Measurements from ENCODE around the gene G0S2. TPM values are rescaled to one million over a fixed set of nuclear protein-coding genes. Genes with fewer than 3 reads are reported as not detected.

The G0S2 gene
- total RNA-seq, 1 experiment from 2014 or later: 620 TPM

- Histone ChIP-seq H4K20me1 (ENCODE audit: low read length) (peaks cover 65% of the 10 kb centered on the region), H3K9me3 (ENCODE audit: low read length) (no peaks in the 10 kb centered on the region), H3K4me2 (ENCODE audit: low read length) (peak overlapping the region; percentile 97), H3K4me3 (ENCODE audit: low read length) (peak overlapping the region; percentile 82), H3K9ac (ENCODE audit: low read length) (peak overlapping the region; percentile 93), H3K27ac (ENCODE audit: low read length) (peak overlapping the region; percentile 95), H3F3A (ENCODE audit: low read length, unreplicated experiment) (peaks cover 24% of the 10 kb centered on the region), H3K9me2 (replicated peaks; ENCODE audit: low read length) (no peaks in the 10 kb centered on the region), H3K27me3 (ENCODE audit: low read length) (no peaks in the 10 kb centered on the region), H2AFZ (ENCODE audit: low read length) (no peak overlapping the region), H3K4me1 (ENCODE audit: insufficient read depth, low read length) (peaks cover 76% of the 10 kb centered on the region), H3K36me3 (ENCODE audit: low read depth, low read length) (peaks cover 64% of the 10 kb centered on the region), H3K79me2 (ENCODE audit: low read length) (peaks cover 94% of the 10 kb centered on the region)
- intact Hi-C loops (cut with micrococcal nuclease): no loop called here
- TF ChIP-seq CTCF (conservative IDR thresholded peaks at IDR 0.05; ENCODE audit: low read depth, low read length) (no peak), EZH2 (IDR thresholded peaks at IDR 0.05; ENCODE audit: low read length, unreplicated experiment) (no peak), EZH2phosphoT487 (IDR thresholded peaks at IDR 0.05; ENCODE audit: borderline replicate concordance, low read length) (no peak)
- BruUV-seq (replicated peaks): no TSS peak
- CTCF ChIA-PET: interaction anchor here (0.6 kb wide), 1 partner anchor 36 kb away, joined by 3 read pairs; no protein-coding TSS in a partner anchor
- peak; percentile 99 for DNase-seq
- peak; percentile 50 for ATAC-seq
- POLR2A ChIA-PET (ENCODE audit: unreplicated experiment): interaction anchor here (0.5 to 1.6 kb wide), 6 partner anchors 18 to 1930 kb away, joined by 3 to 12 read pairs (median 4); partner anchors contain the start of genes G0S2 and SLC30A1
These were observed 26.1 kb upstream of the G0S2 start for GRCh38 chr1:209648931-209649776.

GRCh38 chr1:209650454-209650853 lies 24.8 kb upstream of the G0S2 start:
- Histone ChIP-seq H3K36me3 (ENCODE audit: low read depth, low read length) (peaks cover 52% of the 10 kb centered on the region), H4K20me1 (ENCODE audit: low read length) (peaks cover 52% of the 10 kb centered on the region), H3K4me3 (ENCODE audit: low read length) (peak overlapping the region; percentile 82), H3K79me2 (ENCODE audit: low read length) (peaks cover 89% of the 10 kb centered on the region), H3K27me3 (ENCODE audit: low read length) (no peaks in the 10 kb centered on the region), H3K9me3 (ENCODE audit: low read length) (no peaks in the 10 kb centered on the region), H3F3A (ENCODE audit: low read length, unreplicated experiment) (peaks cover 21% of the 10 kb centered on the region), H3K9me2 (replicated peaks; ENCODE audit: low read length) (no peaks in the 10 kb centered on the region), H2AFZ (ENCODE audit: low read length) (no peak overlapping the region), H3K4me1 (ENCODE audit: insufficient read depth, low read length) (peaks cover 80% of the 10 kb centered on the region), H3K9ac (ENCODE audit: low read length) (peak overlapping the region; percentile 93), H3K4me2 (ENCODE audit: low read length) (peak overlapping the region; percentile 97), H3K27ac (ENCODE audit: low read length) (peak overlapping the region; percentile 95)
- CTCF ChIA-PET: no interaction called here
- intact Hi-C loops (cut with micrococcal nuclease): no loop called here
- ATAC-seq (no peak), DNase-seq (no peak)
- POLR2A ChIA-PET (ENCODE audit: unreplicated experiment): interaction anchor here (1.0 to 1.6 kb wide), 2 partner anchors 26 to 189 kb away, joined by 3 to 12 read pairs; partner anchors contain the start of gene G0S2
- BruUV-seq (replicated peaks): no TSS peak
- TF ChIP-seq EZH2 (IDR thresholded peaks at IDR 0.05; ENCODE audit: low read length, unreplicated experiment) (no peak), EZH2phosphoT487 (IDR thresholded peaks at IDR 0.05; ENCODE audit: borderline replicate concordance, low read length) (no peak), CTCF (conservative IDR thresholded peaks at IDR 0.05; ENCODE audit: low read depth, low read length) (no peak)

Measured in PC-3 (cell line).